DND-41 (cell line): ENCODE data around the gene WDTC1.

Source experiments
- CTCF ChIP-seq: IDR thresholded peaks from 2 replicates; pipeline ENCODE4 v1.5.1; 2012; ENCODE audit warnings: borderline replicate concordance, low read length, moderate library complexity, mild to moderate bottlenecking; ENCODE audit not compliant: poor library complexity, severe bottlenecking; ENCODE audit errors: extremely low read depth
- EZH2 ChIP-seq: IDR thresholded peaks from 3 replicates; pipeline ENCODE4 v1.6.1; 2012; ENCODE audit warnings: borderline replicate concordance, low read depth, mild to moderate bottlenecking, moderate library complexity, low read length, inconsistent platforms; ENCODE audit not compliant: severe bottlenecking

- TF ChIP-seq EZH2: no peak
- TF ChIP-seq CTCF: no peak
These were observed 118.7 kb downstream of the WDTC1 start for GRCh38 chr1:27353166-27353565.
